ENCODE data around the gene BPIFA1.

BPIFA1 gene

GRCh38 chr20:33277471-33278441, 42.0 kb downstream of the BPIFA1 start:
- no peak for DNase-seq (ENCODE audit: low read depth in 3 of 3)

DNA sequence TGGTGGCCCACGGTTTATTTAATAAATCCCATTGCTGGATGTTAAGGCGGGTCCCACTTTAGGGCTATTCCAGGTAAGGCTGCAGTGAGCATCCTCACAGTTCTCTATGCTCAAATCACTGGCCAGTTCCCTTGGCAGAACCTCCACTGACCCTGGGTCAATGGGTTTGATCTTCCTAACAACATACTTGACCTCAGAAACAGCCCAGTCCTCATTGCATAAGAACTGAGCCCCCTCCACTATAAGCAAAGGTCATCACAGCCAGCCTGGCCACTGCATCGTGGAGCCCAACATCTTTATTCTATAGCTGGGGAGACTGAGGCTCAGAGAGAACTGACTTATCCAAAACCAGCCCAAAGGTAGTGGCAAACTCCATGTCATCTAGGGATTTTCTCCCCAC, 42.9 kb downstream of the BPIFA1 start:
- DNase-seq (ENCODE audit: low read depth in 3 of 3) = no peak

DNA sequence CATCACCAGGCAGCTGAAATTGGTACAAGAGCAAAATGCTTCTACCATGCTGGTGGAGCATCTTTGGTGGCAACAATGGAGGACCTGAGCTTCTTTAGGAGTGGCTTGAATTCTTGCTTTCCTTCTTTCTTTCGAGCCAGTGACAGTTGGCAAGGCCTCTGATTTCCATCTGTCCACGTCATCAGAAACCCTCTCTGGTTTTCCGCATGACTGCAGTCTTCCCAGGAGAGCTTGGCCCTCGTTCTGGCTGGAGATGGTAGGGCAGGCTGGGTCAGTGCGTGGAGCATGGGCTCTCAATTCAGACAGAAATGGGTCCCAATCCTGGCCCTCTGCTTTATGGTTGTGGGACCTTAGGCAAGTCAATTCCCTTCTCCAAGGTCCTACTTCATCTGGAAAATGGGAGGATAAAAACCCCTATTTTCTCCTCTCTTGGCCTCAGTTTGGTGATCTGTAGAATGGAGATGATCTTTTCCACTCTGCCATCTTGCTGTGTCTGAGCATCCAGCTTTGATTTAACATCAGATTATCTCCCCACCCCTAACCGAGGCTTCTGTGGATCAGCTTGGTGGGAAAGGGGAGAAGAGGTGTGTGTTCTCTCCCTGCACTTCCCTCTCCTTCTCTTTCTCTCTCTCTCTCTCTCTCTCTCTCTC, 43.6 kb downstream of the BPIFA1 start:
- DNase-seq (ENCODE audit: low read depth in 3 of 3) = no peak

GRCh38 chr20:33280000-33280680, 44.3 kb downstream of the BPIFA1 start:
- DNase-seq (ENCODE audit: low read depth in 3 of 3) = no peak

GRCh38 chr20:33280775-33281174, 45.0 kb downstream of the BPIFA1 start:
- DNase-seq (ENCODE audit: low read depth in 3 of 3) = no peak

DNA sequence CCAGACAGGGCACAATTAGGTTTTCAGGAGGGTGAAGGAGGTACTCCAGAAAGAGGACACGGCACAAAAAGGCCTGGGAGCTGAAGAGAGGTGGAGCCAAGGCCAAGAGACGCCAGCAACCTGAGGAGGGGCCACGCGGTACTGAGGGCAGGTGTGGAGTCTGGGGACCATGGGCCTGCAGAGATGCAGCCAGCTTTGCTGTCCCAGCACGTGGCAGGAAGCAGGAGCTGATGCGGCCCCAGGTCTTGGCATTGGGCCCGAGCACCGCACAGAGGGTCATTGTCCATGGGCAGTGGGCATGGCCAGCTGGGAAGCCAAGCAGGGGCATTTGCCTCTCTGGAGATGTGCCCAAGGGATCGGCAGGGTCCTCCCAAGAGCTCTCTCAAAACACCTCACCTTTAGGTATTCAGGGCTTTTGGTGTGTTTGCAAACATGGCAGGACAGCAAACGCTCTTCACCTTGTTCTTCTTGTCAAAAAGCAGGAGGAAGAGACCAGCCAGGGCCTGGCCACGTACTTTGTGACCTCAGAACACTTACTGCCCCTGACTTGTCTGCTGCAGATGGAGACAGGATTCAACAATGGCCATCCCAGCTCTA, 45.9 kb downstream of the BPIFA1 start:
- no peak for DNase-seq (ENCODE audit: low read depth in 3 of 3)

GRCh38 chr20:33282196-33282934, 46.6 kb downstream of the BPIFA1 start:
- DNase-seq (ENCODE audit: low read depth in 3 of 3) = no peak

GRCh38 chr20:33282991-33283555, 47.3 kb downstream of the BPIFA1 start, which contains the start of gene BPIFB1:
TSS of gene BPIFB1 (plus strand) at chr20:33283214. CDS start at chr20:33286074, 2,860 bp downstream.
- no peak for DNase-seq (ENCODE audit: low read depth in 3 of 3)

DNA sequence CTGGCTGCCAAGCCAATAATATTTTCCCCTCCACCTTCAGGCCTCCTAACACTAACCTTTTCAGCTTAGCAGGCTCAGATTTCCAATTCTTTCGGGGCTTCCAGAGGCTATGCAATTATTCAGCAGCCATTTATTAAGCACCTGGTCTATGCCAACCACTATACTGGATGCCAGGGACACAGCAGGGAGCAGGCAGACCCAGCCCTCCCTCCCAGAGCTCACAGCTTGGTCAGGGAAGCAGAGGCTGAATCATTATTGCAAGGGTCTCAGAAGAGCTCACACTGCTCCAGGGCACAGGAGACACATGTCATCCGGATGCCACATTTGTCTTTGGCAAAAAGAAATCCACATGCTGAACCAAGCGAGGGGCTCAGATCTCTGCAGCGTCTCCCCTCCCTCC, 48.5 kb downstream of the BPIFA1 start:
- no peak for DNase-seq (ENCODE audit: low read depth in 3 of 3)

DNA sequence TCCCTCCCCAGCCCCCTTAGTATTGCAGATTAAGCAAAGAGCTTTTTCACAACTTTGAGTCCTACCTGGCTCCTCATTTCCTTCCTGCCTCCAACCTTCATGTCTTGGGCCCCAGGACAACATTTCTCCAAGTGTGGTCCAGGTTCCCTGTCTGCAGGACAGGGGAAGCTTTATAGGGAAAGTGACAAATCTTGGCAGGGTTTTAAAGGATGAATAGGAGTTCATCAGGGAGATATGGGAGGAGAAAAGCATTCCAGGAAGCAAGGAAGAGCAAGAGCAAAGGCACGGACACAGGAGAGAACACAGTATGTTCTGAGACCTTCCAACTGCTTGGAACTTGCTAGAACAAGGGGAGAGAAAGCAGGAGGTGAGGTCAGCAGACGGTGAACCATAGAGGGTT, 49.1 kb downstream of the BPIFA1 start:
- no peak for DNase-seq (ENCODE audit: low read depth in 3 of 3)

GRCh38 chr20:33285861-33286495, 50.2 kb downstream of the BPIFA1 start:
- no peak for DNase-seq (ENCODE audit: low read depth in 3 of 3)

DNA sequence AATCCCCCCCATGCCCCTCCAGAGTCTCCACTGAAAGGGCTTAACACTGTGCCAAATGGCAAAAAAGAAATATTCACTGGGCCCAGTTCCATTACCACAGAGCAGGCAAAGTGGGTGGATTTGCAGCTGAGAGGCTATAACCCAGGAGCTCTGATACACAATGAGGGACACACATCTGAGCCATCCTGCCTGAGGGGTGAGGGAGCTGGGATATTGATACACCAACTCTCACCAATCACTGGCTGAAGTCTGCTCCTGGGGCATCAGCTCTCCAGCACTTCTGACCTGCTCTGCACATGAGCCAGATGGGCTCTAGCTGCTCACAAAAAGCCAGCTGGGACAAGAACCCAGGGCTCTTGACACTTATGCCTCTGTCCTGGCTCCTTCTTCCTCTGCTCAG, 52.1 kb downstream of the BPIFA1 start:
- no peak for DNase-seq (ENCODE audit: low read depth in 3 of 3)

- DNase-seq (ENCODE audit: low read depth in 3 of 3) = no peak
Observed at GRCh38 chr20:33290852-33291251, 55.1 kb downstream of the BPIFA1 start.

GRCh38 chr20:33291416-33291815, 55.6 kb downstream of the BPIFA1 start:
- no peak for DNase-seq (ENCODE audit: low read depth in 3 of 3)

DNA sequence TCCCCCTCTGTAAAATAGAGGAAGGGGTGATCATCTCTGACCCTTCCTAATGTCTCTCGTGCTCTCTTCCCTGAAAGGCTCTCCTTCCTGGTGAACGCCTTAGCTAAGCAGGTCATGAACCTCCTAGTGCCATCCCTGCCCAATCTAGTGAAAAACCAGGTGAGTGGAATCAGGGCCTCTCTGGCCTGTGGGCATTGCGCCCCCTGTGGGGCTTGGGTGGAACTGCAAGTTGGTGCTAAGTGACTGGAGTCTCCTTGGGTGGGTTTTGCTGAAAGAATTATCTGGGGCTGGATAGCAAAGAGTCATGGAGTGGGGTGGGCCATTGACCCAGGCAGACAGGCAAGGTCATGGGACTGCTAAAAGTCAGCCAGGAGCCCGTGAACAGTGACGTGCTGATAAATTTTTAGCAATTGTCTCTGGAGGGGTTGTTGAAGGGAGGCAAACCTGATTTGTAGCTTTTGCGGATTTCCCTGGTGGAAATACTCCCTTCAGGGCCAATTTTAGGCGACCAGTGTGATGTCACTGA, 56.1 kb downstream of the BPIFA1 start:
- DNase-seq (ENCODE audit: low read depth in 3 of 3) = peak; percentile 42 to 50 (median 48)

Data from stimulated activated CD4-positive, alpha-beta T cell treated with anti-CD3 and anti-CD28 coated beads, TNF-alpha, amount 100 ng/mL, for 4 hours (primary cell).